Motor neuron (in vitro differentiated cells): ENCODE results near the gene RUVBL2. TPM values are rescaled to one million over a fixed set of nuclear protein-coding genes. Genes with fewer than 3 reads are reported as not detected.

ENCODE experiments used
- ATAC-seq, 8 experiments: fragments of 200-7000 bp; cut with Tn5 transposase; replicated peaks in 6 of 8; 2 replicates each; pipeline ENCODE4 v1.8.0; 2021; ENCODE audit warnings: mild to moderate bottlenecking in 8 of 8, moderate library complexity in 8 of 8
- H3K27ac ChIP-seq, 2 donors: fragments of 250-450 bp; sonication (Bioruptor Pico); 2 replicates each; pipeline ENCODE4 v1.9.0; 2021; ENCODE audit warnings: antibody characterized with exemption in 2 of 2, mild to moderate bottlenecking in 2 of 2, moderate library complexity in 1 of 2
- H3K4me1 ChIP-seq, 2 donors: fragments of 250-450 bp; sonication (Bioruptor Pico); replicated peaks in 1 of 2; 2 replicates each; pipeline ENCODE4 v1.6.1; 2021; ENCODE audit warnings: antibody characterized with exemption in 2 of 2, mild to moderate bottlenecking in 2 of 2, moderate library complexity in 1 of 2
- H3K4me3 ChIP-seq, 5 donors: fragments of 250-450 bp; sonication (Bioruptor Pico); 2 replicates each; pipeline ENCODE4 v1.9.0; 2021; ENCODE audit warnings: antibody characterized with exemption in 5 of 5, mild to moderate bottlenecking in 5 of 5, moderate library complexity in 4 of 5
- WGBS, 10 experiments: fragments of 450-650 bp; shearing (Covaris generic); methylation state at CpG; one replicate each; pipeline ENCODE4 v1.0.0; 2022; 5-methylcytosine and 5-hydroxymethylcytosine counted together
- in situ Hi-C, 9 experiments: fragments of 400-800 bp; cut with MboI; loops; one replicate each; pipeline ENCODE4 v1.15.0; 2021; ENCODE audit warnings: low sequenced_read_pairs in 9 of 9, low pct_unique_long_range_greater_than_20kb in 2 of 9; ENCODE audit not compliant: unreplicated experiment in 9 of 9
- total RNA-seq, 8 experiments: library from RNA; unstranded; fragments of 300-600 nt; gene quantifications; 2 replicates each; pipeline versions ENCODE4 v1.2.3 to v1.2.4, GENCODE V29; 2022

The RUVBL2 gene
- total RNA-seq, 8 experiments from 2014 or later: 113 to 181 (median 145) TPM

DNA sequence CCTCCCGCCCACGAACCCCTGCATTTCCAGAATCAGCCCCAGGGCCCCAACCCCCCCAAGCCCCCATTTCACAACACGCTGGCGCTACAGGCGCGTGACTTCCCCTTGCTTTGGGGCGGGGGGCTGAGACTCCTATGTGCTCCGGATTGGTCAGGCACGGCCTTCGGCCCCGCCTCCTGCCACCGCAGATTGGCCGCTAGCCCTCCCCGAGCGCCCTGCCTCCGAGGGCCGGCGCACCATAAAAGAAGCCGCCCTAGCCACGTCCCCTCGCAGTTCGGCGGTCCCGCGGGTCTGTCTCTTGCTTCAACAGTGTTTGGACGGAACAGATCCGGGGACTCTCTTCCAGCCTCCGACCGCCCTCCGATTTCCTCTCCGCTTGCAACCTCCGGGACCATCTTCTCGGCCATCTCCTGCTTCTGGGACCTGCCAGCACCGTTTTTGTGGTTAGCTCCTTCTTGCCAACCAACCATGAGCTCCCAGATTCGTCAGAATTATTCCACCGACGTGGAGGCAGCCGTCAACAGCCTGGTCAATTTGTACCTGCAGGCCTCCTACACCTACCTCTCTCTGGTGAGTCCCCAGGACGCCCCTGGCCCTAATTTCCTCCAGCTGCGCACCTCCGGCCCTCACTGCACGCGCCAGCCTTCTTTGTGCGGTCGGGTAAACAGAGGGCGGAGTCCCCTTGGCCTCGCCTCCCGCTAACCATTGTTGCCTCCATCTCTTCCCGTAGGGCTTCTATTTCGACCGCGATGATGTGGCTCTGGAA, 28.5 kb upstream of the RUVBL2 start, which contains the start of gene FTL:
Gene FTL (plus strand): TSS at position 270 of the 766 bp plus-strand sequence. CDS start 199 bp downstream, at position 469.
- H3K27ac ChIP-seq: peak within 1 kb of the TSS; percentile 82 to 88
- peaks cover 22 to 27% of the 10 kb centered on the region in 2 donors for H3K4me1 ChIP-seq
- in situ Hi-C loops: loop anchor here in 6 of 9 experiments (25.0 kb wide), 2 partner anchors 178 to 328 kb away; partner anchors contain the start of genes CA11 (in 1 of the 6) and DBP (in 1 of the 6)
- 0% methylated on average over 2 to 15 of the region's 52 CpGs; no CpG with 5 or more reads in 2 of the 10 experiments for WGBS, 10 experiments
- peak; percentile 32 to 82 (median 74) for ATAC-seq
- H3K4me3 ChIP-seq: peak within 1 kb of the TSS; percentile 62 to 86 (median 68)

DNA sequence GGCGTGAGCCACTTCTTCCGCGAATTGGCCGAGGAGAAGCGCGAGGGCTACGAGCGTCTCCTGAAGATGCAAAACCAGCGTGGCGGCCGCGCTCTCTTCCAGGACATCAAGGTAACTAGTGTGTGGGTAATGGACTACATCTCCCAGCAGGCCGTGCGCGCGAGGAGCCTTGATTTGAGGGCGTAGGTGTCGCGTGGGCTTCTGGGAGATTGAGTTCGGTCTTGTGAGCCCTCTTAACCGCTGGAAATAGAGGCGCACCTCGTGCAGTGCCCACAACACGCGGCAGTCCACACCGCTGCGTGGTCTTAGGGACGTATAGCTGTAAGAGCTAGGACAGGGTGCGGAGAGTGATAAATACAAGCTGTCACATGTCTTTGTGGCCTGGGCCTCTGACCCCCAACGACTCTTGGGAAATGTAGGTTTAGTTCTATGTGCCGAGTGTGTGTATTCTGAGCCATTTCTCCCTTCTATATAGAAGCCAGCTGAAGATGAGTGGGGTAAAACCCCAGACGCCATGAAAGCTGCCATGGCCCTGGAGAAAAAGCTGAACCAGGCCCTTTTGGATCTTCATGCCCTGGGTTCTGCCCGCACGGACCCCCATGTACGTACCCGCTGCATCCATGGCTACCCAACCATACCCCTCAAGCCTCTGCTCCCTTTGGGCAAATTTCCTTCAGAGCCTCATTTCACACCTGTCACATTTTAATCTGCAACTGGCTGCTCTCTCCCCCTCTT, 27.7 kb upstream of the RUVBL2 start:
- 0 to 80% (median 27%) methylated on average over 1 to 17 of the region's 36 CpGs; no CpG with 5 or more reads in 1 of the 10 experiments for WGBS, 10 experiments
- Histone ChIP-seq H3K4me1 (peaks cover 22 to 27% of the 10 kb centered on the region in 2 donors), H3K27ac (peak overlapping the region; percentile 81 to 82), H3K4me3 (peak overlapping the region; percentile 62 to 86 (median 68))
- ATAC-seq: peak; percentile 0 to 23 (median 6)
- in situ Hi-C loops: loop anchor here in 6 of 9 experiments (25.0 kb wide), 2 partner anchors 179 to 329 kb away; partner anchors contain the start of genes CA11 (in 1 of the 6) and DBP (in 1 of the 6)

DNA sequence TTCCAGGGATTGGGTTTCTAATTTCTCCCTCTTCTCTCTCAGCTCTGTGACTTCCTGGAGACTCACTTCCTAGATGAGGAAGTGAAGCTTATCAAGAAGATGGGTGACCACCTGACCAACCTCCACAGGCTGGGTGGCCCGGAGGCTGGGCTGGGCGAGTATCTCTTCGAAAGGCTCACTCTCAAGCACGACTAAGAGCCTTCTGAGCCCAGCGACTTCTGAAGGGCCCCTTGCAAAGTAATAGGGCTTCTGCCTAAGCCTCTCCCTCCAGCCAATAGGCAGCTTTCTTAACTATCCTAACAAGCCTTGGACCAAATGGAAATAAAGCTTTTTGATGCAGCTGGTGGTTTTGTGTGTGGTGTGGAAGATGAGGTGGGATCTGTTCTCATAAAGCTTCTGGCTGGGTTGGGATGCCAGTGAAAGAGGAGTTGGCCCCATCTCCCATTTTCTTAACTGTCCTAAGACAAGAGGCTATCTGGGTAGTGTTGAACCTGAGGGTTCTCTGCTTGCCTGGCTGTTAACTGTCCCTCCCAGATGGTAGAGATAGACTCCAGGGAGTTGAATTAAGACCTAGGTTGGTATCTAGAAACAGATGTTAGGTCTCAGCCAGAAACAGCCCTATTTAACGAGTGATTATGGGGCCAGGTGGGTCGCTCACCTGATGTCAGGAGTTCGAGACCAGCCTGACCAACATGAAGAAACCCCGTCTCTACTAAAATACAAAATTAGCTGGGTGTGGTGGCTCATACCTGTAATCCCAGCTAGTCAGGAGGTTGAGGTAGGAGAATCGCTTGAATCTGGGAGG, 26.9 kb upstream of the RUVBL2 start:
- ATAC-seq: no peak
- in situ Hi-C loops: loop anchor here in 6 of 9 experiments (25.0 kb wide), 2 partner anchors 179 to 329 kb away; partner anchors contain the start of genes CA11 (in 1 of the 6) and DBP (in 1 of the 6)
- WGBS, 10 experiments: 47 to 100% (median 84%) methylated on average over 1 to 8 of the region's 10 CpGs; no CpG with 5 or more reads in 4 of the 10 experiments
- H3K4me1 ChIP-seq: peaks cover 22 to 27% of the 10 kb centered on the region in 2 donors
- H3K4me3 ChIP-seq: peak overlapping the region; percentile 62 to 86 (median 68)
- H3K27ac ChIP-seq: no peak overlapping the region

DNA sequence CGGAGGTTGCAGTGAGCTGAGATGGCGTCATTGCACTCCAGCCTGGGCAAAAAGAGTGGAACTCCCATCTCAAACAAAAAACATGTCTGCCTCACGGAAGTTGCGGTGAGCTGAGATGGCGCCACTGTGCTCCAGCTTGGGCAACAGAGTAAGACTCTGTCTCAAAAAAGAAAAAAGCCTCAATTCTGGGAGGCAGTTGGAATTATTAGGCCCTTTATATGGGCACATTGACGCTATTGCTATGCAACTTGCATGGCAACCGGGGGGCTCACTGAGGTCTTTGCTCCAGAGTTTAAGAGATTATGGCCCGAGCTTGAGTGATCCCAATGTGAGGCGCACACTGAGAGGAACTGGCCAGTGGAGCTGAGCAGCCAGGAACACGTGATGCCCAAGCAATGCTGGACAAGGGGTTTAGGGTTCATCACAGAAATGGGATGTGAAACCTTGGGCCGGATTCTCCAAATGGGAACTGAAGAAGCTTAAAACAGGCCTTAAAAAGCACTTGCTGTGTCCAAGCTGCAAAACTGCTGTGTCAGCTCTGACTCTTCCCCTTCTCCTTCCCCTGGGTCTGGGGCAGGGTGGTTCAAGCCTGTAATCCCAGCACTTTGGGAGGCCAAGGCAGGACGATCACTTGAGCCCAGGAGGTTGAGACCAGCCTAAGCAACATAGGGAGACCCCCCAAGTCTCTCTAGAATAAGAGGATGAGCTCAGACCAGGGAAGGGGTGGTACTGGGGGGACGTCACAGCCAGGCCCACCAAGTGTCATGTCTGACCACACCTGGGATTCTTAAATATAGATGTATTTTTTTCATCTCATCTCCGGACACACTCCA, 26.1 kb upstream of the RUVBL2 start:
- H3K4me3 ChIP-seq: peak overlapping the region in 1 of 5 donors; percentile 62
- ATAC-seq: peak in 4 of 8 experiments; percentile 0 to 4 (median 2)
- no peak overlapping the region for H3K27ac ChIP-seq
- peaks cover 22 to 23% of the 10 kb centered on the region in 2 donors for H3K4me1 ChIP-seq
- in situ Hi-C loops: loop anchor here in 6 of 9 experiments (25.0 kb wide), 2 partner anchors 180 to 330 kb away; partner anchors contain the start of genes CA11 (in 1 of the 6) and DBP (in 1 of the 6)
- 25 to 100% (median 82%) methylated on average over 1 to 9 of the region's 14 CpGs; no CpG with 5 or more reads in 1 of the 10 experiments for WGBS, 10 experiments

DNA sequence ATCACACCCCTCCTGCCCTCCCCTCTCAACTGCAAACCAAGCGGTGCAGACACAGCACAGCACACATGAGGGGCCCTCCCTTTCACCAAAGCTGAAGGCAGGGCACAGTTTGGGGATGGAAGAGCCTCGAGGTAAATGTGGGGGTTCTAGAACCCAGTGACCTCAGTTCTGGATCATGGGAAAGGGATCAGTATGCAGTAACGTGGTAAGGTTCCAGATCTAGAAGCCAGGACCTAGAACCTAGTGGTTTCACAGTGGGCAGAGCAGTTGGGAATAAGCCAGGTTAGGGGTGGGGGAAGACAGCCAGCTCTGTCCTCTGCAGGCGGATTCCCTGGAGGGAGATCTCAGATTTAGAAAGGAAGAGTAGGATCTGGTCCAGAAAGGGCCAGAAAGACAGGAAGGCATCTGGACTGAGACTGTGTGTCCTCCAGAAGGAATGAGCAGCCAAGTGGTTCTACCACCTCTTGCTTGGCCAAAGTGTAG, 25.5 kb upstream of the RUVBL2 start:
- in situ Hi-C loops: loop anchor here in 6 of 9 experiments (25.0 kb wide), 2 partner anchors 181 to 331 kb away; partner anchors contain the start of genes CA11 (in 1 of the 6) and DBP (in 1 of the 6)

DNA sequence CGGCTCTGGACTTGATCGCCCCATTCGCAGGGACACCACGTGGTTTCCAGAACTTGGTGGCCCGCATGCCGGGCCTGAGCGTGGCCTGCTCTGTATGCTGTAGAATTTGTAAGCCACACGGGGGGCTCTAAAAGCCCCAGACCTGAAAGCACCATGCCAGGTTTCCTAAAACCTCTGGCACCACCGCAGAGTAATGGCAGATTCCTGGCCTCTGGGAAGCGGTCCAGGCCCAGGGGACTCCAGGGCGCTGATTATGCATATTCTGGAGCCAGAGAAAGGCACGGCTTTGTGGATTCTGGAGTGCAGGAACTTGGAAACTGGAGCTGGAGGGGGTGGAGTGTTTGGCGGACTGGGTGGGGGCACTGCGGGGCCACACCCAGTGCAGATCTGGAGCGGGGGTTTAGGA, 24.9 kb upstream of the RUVBL2 start:
- peaks cover 14 to 15% of the 10 kb centered on the region in 2 donors for H3K4me1 ChIP-seq
- ATAC-seq: peak in 2 of 8 experiments; percentile 0
- WGBS, 10 experiments: 73 to 94% (median 75%) methylated on average over 3 to 10 of the region's 15 CpGs; no CpG with 5 or more reads in 7 of the 10 experiments
- H3K27ac ChIP-seq: no peak overlapping the region
- in situ Hi-C loops: loop anchor here in 6 of 9 experiments (25.0 kb wide), 2 partner anchors 182 to 332 kb away; partner anchors contain the start of genes CA11 (in 1 of the 6) and DBP (in 1 of the 6)
- H3K4me3 ChIP-seq: no peak overlapping the region

More for the DNA sequence above, 25.5 kb upstream of the RUVBL2 start:
- H3K27ac ChIP-seq: no peak overlapping the region
- H3K4me3 ChIP-seq: no peak overlapping the region
- 8 to 100% (median 93%) methylated on average over 1 to 3 of the region's 4 CpGs; no CpG with 5 or more reads in 2 of the 10 experiments for WGBS, 10 experiments
- ATAC-seq: peak in 6 of 8 experiments; percentile 0 to 2 (median 0)
- H3K4me1 ChIP-seq: peaks cover 20 to 21% of the 10 kb centered on the region in 2 donors

DNA sequence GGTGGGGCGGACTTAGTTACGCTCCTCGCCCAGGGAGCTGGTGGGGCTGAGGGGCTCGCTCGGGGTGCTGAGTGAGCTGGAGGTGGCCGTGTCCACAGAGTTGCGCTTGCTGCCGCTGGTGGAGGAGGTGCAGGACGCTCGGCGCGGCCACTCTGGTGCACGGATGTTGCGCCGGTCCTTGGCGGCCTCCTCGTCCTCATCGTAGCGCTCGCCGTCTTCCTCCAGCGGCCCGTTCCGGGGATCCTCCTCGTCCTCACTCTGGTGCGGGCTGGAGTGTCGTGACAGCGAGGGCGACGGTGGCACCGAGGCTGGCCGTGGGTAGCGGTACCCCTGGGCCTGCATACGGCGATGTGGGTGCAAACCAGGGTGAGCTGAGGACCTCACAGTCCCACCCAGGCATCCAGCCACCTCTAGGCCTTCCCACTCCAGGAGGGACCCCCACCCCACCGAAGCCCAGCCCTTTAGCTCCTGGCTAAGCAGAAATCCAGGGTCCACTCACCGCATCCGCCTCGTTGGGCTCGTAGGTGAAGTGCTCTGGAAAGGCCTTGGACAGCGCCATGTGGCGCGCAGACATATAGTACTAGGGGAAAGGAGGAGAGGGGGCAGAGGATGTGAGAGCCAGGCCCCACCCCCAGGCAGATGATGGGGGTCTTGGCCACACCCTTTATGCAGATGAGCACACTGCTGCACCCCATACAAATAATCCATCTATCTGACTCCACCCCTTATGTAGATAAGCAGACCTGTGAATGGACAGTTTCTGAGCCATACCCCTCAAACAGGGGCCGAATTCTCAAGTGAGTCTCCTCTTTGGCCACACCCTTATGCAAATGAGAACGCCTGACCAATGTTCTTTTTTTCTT, 24.2 kb upstream of the RUVBL2 start:
- in situ Hi-C loops: loop anchor here in 7 of 9 experiments (10.0 to 25.0 kb wide), 3 partner anchors 175 to 332 kb away; partner anchors contain the start of genes CA11 (in 1 of the 7) and DBP (in 1 of the 7)
- H3K4me3 ChIP-seq: no peak overlapping the region
- peaks cover 8 to 9% of the 10 kb centered on the region in 2 donors for H3K4me1 ChIP-seq
- ATAC-seq: peak in 6 of 8 experiments; percentile 1 to 12 (median 4)
- H3K27ac ChIP-seq: no peak overlapping the region
- 0 to 100% (median 60%) methylated on average over 1 to 7 of the region's 45 CpGs; no CpG with 5 or more reads in 2 of the 10 experiments for WGBS, 10 experiments

DNA sequence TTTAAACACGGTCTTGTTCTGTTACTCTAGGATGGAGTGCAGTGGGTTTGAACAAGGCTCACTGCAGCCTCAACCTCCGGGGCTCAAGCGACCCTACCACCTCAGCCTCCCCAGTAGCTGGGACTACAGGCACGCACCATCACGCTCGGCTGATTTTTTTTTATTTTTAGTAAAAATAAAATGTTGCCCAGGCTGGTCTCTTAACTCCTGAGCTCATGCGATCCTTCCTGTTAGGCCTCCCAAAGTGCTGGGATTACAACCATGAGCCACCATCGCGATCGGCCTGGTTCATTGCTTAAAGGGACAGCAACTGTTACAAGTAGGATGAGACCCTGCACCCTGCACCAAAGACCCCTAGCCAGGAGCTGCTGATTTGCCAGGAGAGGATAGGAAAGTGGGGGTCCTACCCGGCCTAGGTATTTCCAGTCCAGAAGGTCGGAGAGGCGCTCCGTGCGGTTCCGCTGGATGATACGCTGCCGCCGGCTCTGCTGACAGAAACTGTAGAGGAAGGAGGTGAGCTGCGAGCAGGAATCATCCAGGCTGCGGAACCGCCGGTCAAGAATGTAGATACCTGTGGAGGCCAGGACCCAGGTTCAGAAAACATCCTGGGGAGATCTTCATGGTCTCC, 23.4 kb upstream of the RUVBL2 start:
- Histone ChIP-seq H3K4me3 (no peak overlapping the region), H3K27ac (no peak overlapping the region), H3K4me1 (peaks cover 4 to 5% of the 10 kb centered on the region in 2 donors)
- ATAC-seq: no peak
- in situ Hi-C loops: loop anchor here in 7 of 9 experiments (10.0 to 25.0 kb wide), 3 partner anchors 175 to 333 kb away; partner anchors contain the start of genes CA11 (in 1 of the 7) and DBP (in 1 of the 7)
- WGBS, 10 experiments: 71 to 100% (median 88%) methylated on average over 2 to 10 of the region's 23 CpGs; no CpG with 5 or more reads in 3 of the 10 experiments

DNA sequence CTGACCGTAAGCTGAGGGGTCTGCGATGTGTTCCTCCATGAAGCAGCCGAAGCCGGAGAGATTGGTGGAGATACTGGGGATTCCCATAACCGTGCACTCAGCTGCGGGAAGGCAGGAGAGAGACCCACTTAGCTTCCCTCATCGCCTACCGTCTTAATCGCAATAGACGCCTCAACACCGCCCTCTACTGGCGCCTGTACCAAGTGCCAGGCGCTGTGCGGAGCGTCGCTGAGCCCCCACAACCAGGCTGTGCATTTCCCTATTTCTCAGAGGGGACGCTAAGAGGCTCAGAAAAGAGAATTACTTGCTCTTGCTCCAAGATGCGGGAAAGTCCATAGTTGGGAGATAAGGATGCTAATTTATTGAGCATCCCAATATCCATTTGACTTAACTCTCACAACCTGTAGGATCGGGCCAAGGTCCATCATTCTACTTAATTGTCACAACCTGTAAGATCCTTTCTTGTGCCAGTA, 22.7 kb upstream of the RUVBL2 start:
- peak; percentile 1 to 69 (median 49) for ATAC-seq
- no peak overlapping the region for H3K27ac ChIP-seq
- in situ Hi-C loops: loop anchor here in 7 of 9 experiments (10.0 to 25.0 kb wide), 3 partner anchors 176 to 334 kb away; partner anchors contain the start of genes CA11 (in 1 of the 7) and DBP (in 1 of the 7)

More for the DNA sequence above, 22.7 kb upstream of the RUVBL2 start:
- WGBS, 10 experiments: 27 to 100% (median 60%) methylated on average over 1 to 11 of the region's 19 CpGs; no CpG with 5 or more reads in 5 of the 10 experiments
- H3K4me1 ChIP-seq: peaks cover 4 to 5% of the 10 kb centered on the region in 2 donors
- no peak overlapping the region for H3K4me3 ChIP-seq
